Stimulated activated naive CD4-positive, alpha-beta T cell treated with Interleukin-2 at 50 U/mL for 16 hours (primary cell): ENCODE data around the gene RPS3.
"Not testable (repeated sequence)": the region's sequence is repeated elsewhere in the genome, so short reads cannot be mapped to it uniquely, and the experiment has no call there.

Source experiments
- DNase-seq: peaks from one replicate; lab custom pipeline; 2025; lab: John Stamatoyannopoulos, UW

Gene RPS3

DNA sequence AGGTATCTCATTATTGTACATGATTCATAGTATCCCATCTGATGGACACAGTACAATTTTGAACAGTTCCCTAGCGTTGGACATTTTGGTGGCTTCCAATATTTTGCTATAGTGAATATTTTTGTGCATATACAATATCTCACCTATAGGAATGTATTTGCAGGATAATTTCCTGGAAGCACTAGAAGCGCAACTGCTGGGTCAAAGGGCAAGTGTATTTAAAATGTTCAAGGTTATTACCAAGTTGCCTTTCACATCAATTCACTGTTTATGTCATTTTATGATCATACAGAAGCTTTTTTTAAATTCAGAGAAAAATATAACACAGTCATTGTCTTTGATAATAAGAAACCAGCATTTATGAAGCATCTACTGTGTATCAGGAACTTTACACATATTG, 19.1 kb upstream of the RPS3 start:
- no peak for DNase-seq

DNA sequence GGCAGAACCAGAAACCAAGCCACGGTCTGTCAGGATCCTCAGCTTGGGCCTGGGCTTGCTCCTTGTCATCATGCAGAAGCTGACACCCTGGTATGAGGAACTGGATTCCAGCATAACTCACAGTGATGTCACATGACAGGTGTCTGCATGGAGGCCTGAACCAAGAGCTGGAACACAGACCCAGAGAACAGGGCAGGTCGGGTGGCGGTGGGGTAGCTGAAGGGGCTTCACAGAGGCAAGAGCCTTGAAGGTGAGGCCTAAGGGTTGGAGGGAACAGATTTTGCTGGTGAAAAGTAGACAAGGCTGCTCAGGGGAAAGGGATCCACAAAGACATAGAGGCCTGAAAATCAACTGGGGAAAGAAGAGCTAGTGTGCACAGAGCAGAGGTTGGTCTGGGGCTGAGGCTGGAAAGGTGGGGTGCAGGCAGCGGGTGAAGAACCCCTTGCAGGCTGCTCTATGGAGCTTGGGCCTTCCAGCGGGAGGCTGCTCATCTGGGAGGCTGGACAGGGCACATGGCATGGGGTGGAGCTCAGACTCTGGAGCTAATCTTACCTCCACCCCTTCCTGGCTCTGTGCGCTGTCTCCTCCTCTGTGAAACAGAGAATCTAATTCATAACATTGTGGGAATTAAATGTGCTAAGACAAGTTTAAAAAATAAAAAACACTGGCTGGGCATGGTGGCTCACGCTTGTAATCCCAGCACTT, 18.4 kb upstream of the RPS3 start:
- DNase-seq = no peak

DNA sequence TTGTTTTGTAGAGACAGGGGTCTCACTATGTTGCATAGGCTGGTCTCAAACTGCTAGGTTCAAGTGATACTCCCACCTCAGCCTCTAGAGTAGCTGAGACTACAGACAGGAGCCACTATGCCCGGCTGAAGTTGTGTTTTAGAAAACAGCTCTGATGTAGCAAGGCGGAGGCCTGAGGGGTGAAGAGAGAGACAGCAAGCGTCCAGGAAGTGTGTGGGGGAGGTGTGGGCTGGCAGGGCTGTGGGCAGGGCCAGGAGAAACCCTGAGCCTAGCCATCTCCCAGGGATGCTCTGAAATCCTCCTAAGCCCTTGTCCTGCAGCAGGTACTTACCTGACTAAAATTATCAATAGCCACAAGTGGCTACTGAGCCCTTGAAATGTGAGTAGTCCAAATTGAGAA, 16.1 kb upstream of the RPS3 start:
- DNase-seq = no peak

DNA sequence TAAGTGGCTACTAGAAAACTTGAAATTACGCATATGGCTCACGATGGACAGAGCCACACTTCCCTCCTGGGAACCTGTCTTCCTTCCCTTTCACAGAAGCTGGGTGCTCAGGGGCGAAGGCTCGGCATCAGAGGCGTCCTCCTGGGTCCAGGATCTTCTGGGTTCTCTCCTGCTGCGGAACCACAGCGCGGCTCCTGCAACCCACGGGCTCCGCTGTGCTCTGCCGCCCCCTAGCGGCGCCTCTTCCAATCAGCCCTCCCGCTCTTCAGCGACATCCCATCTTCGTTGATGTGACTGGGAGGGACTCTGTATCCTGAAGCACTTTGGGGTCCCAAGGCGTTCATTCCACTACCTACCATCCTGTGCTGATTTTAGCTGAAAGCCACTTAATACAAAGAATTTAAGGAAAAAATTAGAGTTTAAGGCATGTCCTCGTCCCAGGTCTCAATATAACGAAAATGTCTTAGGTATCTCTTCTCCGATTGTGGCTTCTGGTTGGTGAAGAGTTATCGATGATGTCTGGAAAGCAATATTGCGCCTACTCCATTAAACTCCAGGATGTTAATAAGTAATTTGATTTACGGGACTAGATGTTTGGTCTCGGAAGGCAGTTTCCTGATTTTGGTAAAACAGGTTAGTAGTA, 14.8 kb upstream of the RPS3 start:
- DNase-seq = peak; percentile 63

DNA sequence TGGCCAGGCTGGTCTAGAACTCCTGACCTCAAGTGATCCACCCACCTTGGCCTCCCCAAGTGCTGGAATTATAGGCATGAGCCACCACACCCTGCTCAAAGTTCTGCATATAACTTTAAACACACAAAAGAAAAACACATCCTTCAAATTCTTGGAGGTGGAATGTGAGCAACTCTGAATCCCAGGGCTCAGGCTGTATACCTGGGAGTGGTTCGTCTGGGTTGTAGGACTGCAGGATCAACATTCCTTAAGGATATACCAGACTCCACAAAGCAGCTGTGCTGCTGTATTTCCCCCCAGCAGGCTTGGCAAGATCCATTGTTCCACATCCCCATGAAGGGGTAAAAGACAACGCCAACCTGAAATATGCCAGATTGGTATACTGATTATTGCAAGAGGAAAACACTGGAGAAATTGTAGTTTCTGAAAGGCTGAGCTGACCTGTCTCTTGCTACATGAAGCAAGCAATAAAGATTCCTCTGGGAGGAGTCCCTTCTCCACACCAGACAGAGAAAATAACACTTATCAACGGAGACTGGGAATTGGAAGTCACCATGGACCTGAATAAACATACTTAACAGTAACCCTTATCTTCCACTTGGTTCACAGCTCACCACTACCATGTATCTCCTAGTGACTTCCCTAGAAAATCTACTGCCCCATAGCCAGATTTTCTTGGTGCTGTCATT, 12.2 kb upstream of the RPS3 start:
- no peak for DNase-seq

DNA sequence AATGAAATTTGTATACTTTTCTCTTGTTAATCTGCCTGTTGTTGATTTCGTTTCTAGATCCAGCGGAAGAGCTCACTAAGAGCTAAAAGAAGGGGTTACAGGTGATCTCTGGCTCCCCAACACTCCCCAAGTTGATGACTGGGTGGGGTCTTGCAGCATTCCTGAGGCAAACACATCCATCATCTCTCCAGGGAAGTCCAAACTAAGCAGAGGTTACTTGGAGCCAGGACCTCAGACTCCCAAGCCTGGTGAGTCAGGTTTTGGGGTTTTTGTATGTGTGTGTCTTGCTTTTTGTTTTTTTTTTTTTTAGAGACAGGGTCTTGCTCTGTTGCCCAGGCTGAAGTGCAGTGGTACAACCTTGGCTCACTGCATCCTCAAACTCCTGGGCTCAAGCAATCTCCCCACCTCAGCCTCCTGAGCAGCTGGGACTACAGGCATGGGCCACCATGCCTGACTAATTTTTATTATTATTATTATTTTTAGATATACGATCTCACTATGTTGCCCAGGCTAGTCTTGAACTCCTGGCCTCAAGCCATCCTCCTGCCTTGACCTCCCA, 11.5 kb upstream of the RPS3 start:
- no peak for DNase-seq

DNA sequence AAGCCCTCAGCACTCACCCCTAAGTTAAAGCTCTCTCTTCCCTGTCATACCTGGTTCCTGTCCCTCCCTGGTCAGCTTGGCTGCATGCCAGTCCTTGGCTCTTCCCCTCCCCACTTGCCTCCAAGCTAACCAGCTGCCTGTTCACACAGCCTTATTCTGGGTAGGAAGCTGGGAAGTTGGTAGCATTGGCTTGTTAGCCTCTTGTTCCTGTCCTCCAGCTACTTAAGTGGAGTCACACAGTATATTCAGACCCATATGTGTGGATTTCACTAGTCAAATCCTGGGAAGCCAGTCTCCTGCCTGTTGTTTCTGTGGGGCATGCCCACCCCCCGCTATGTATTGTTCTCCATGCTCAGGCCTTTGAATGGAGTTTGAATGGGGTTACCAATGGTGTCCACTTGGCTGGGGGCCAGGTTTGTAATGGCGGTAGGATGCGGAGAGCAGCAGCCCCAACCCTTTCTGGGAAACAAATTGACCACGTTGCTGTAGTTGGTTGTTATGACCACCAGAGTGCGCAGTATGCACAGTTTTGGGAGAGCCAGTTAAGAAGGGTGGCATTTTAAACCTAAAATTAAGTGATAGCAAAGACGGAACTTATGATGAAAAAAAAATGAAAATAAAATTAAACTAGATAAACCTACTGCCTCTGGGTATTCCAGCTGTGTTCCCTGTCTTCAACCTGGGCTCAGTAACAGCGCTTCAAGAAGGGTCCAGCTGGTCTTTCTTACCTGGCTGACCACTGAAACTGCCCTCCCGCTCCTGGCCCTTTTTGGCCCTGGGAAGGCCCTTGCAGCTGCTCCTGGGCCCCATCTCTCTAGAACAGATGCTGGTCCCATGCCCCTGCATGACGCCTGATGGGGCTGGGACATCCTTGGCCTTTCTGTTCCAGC, 10.7 kb upstream of the RPS3 start:
- DNase-seq = peak; percentile 57

DNA sequence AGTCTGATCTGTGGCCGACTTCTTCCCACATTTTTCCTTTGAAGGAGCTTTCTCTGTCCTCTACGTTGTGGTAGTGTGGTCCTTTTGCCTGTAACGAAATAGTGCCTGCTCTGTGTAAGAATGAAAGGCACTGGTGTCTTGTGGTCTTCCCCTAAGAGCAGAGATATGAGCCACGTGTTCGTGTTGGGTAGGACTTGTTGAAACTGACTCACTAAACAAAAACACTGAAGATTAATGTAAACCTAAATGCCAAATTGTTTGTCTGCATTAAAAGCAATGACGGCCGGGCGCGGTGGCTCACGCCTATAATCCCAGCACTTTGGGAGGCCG, 10.1 kb upstream of the RPS3 start:
- DNase-seq = no peak

DNA sequence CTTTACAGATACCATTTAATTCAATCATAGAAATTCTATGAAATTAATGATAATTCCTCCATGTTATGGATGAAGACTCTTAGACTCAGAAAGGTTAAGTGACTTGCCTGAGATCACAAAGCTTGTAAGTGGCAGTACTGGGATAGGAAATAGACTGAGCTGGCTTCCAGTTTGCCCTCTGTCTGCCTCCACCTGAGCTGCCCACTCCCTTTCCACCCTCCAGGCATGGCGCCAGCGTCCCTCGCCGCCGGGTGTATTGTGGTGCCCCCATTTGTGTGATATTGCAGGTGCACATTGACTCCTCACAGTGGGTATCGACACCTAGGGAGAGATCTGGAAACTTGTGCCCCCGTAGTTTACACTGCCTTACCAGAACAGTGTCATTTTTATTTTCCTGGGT, 9.4 kb upstream of the RPS3 start:
- DNase-seq = no peak

DNA sequence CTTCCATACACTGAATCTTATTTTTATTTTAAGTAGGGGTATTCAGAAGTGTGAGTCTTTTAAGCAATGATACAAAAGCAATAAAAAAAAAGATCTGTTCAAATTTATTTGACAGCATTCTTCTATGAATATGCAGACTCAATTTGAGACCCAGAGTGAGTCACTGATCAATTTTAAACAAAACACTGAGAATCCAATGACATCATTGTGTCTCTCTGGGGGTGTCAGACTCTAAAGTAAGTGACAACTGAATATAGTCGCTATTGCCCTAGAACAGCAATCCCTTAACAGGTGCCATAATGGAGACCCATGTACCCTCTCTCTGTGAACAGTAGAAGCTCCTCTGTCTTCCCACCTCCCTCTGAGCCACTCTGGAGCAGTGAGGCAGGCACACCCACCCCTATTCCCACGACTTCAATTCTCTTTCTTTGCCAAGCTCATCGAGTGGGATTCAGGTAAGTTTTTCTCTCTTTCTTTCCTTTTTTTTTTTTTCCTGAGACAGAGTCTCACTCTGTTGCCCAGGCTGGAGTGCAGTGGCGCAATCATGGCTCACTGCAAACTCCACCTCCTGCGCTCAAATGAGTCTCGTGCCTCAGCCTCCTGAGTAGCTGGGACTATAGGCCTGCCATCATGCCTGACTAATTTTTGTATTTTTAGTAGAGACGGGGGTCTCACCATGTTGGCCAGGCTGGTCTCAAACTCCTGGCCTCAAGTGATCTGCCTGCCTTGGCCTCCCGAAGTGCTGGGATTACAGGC, 5.1 kb upstream of the RPS3 start:
- DNase-seq = no peak

DNA sequence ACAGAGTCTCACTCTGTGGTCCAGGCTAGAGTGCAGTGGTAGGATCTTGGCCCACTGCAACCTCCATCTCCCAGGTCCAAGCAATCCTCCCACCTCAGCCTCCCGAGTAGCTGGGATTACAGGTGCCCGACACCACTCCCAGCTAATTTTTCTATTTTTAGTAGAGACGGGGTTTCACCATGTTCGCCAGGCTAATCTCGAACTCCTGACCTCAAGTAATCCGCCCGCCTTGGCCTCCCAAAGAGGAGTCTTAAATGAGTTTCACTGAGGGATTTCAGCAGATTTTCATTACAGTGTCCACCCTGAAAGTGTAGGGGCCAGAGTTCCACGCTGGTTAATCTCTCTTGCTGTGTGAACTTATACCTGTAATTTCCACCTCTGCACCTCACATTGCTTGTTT, 412 bp upstream of the RPS3 start:
- no peak for DNase-seq

DNA sequence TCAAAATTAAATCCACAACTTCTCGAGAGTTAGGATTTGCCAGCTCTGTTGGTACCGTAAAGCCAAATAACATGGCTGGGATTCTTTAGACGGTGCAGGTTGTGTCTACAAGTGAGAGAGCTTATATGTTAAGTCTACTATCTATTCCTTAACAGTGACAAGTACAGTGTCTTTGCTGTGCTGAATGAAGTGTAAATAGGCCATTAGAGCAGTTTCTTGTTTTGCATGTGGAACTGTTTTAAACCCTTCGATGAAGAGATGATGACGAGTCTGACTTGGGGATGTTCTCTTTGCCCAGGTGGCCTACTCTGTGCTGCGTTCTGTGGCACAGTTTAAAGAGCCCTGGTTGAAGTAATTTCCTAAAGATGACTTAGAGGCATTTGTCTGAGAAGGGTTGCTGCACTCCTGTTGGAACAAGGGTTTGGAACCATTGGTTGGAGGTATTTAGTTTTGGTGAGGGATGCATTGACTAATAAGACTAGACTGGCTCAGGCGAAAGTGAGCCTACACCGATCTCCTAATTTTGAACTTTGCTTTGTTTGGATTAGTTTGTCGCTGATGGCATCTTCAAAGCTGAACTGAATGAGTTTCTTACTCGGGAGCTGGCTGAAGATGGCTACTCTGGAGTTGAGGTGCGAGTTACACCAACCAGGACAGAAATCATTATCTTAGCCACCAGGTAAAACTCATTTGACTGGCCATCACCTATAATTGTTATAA, 988 bp downstream of the RPS3 start:
- DNase-seq = no peak

DNA sequence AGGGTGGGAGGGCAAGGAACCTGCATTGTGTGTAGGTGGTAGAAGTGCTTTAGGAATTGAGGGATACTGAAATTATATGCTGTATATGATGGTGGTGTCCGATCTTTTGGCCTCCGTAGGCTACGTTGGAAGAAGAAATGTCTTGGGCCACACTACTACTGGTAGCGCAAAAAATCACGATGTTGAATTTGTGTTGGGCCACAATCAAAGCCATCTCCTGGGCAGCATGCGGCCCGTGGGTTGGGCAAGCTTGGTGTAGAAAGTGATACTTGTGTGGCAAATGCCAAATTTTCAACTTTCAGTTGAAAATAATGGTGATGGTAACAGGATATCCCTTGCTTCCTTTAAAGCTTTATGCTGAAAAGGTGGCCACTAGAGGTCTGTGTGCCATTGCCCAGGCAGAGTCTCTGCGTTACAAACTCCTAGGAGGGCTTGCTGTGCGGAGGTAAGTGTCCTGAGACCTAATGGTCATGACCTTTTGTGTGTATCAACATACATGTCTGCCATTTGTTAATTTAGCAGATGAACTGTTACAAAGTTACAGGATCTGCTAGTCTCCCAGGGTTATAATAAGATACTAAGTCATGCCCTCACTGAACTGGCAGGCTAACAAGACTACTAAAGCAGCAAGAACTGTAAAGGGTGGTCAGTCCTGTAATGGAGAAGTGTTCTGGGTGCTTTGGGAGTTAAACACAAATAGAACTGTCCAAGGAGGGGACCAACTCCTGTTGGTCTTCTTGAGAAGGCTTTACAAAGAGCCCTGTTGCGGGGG, 2.9 kb downstream of the RPS3 start:
- no peak for DNase-seq

DNA sequence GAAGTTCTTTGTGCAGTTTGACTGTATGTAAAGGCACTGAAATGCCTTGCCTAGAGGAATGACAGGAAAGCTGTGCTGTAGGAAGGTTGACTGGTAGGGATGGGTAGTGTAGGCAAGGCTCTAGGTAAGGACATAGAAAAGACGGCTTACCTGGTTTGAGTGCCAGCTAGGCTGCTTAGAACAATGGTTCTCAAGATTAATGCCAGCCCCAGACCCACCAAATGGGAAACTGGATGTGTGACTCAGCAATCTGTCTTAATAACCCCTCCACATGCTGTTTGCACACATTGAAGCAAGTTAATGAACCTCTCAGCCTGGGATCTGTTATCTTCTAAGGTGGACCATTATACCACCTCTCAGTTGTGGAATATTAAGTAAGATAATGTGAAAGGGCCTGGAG, 3.7 kb downstream of the RPS3 start:
- DNase-seq = no peak

DNA sequence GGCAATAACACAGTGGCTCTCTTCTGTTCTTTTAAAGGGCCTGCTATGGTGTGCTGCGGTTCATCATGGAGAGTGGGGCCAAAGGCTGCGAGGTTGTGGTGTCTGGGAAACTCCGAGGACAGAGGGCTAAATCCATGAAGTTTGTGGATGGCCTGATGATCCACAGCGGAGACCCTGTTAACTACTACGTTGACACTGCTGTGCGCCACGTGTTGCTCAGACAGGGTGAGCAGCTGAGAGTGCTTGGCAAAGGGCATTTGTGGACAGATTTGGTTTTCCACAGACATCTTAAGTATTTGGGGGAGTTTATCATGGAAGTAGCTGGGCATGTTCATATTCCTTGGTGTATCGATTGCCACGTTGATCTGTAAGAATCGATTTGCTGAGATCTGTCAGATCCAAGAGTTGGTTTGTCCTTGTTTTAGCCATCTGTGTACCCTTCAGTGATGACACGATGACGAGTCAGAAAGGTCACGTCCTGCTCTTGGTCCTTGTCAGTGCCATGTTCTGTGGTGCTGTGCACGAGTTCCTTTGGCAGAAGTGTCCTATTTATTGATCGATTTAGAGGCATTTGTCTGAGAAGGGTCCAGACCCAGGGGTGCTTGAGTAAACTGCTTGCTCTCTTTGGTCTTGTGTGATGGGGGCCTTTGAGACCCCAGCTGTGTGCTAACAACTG, 4.8 kb downstream of the RPS3 start:
- DNase-seq = peak; percentile 4

DNA sequence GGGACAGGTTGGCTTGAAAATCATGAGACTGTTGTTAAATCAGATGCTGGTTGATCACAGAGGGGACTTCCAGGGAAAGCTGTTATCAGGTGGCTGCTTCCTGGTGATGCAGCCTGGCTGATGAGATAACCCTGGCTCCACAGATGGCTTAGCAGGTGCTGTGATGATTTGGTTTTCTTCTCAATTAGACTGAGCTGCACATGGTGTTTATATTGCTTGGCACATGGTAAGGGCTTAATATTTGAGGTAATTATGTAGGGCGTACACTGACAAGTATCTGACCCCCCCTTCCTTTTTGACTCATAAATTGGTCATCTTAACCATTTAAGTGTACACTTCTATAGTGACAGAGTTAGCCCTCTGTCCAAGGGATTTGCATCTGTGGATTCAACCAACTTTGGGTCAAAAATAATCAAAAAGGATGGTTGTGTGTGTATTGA, 7.0 kb downstream of the RPS3 start:
- no peak for DNase-seq

DNA sequence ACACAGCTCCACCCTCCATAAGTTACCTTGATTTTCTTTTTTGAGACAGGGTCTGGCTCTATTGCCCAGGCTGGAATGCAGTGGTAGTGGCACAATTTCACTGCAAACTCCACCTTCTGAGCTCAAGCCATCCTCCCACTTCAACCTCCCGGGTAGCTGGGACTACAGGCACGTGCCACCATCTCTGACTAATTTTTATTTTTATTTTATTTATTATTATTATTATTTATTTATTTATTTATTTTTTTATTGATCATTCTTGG, 9.6 kb downstream of the RPS3 start:
- no peak for DNase-seq

DNA sequence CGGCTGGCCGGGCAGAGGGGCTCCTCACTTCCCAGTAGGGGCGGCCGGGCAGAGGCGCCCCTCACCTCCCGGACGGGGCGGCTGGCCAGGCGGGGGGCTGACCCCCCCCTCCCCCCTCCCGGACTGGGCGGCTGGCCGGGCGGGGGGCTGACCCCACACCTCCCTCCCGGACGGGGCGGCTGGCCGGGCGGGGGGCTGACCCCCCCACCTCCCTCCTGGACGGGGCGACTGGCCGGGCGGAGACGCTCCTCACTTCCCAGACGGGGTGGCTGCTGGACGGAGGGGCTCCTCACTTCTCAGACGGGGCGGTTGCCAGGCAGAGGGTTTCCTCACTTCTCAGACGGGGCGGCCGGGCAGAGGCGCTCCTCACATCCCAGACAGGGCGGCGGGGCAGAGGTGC, 10.7 kb downstream of the RPS3 start:
- not testable (repeated sequence) for DNase-seq

DNA sequence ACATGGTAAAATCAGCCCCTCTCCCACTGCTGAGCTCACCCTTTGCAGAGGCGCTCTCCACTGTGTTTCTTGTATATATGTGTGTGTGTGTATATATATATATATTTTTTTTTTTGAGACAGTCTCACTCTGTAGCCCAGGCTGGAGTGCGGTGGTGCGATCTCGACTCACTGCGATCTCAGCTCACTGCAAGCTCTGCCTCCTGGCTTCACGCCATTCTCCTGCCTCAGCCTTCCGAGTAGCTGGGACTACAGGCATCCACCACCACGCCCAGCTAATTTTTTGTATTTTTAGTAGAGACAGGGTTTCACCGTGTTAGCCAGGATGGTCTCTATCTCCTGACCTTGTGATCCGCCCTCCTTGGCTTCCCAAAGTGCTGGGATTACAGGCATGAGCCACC, 13.8 kb downstream of the RPS3 start:
- not testable (repeated sequence) for DNase-seq

DNA sequence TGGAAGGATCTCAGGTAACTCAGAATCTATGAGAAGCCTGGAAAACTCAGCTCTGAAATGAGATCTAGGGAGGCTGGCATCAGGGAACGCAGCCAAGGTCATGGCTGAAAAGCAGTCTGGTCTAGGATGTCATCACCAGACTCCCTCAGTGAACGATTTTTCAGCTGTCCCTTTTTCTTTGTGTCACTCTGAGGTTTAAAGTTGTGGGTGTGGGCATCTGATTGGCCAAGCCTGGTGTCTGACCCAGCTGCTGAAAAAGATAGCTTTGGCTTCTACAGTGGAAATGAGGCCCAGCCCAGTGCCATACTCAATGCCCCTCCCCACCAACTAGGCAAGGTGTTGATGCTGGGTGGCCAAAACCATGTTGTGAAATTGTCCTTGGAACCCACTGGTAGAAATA, 14.5 kb downstream of the RPS3 start:
- DNase-seq = no peak
